T1000 (cell line): Measurements from ENCODE around the gene GPNMB.
"Not testable (repeated sequence)": the region's sequence is repeated elsewhere in the genome, so short reads cannot be mapped to it uniquely, and the experiment has no call there.

Source experiments
- DNase-seq: peaks from one replicate; lab custom pipeline; 2025; ENCODE audit warnings: mixed read lengths; lab: John Stamatoyannopoulos, UW

GPNMB gene

DNA sequence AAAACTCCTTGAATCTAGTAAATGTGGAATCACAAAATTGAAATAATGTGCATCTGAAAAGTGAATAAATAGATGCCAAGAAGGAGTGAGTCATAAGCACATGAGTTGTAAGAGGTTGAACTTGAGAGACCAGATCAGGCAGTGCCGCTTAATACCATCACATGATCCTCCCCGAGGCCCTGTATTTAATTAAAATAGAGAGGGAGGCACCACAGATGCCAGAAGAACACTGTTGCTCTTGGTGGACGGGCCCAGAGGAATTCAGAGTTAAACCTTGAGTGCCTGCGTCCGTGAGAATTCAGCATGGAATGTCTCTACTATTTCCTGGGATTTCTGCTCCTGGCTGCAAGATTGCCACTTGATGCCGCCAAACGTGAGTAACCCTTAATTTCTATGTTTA lies at the start of gene GPNMB:
Gene GPNMB (plus strand): TSS at position 221 of the 400 bp plus-strand sequence. CDS start 83 bp downstream, at position 304.
- DNase-seq: peak; percentile 9

- not testable (repeated sequence) for DNase-seq
Measured at GRCh38 chr7:23197745-23198144, 48.8 kb upstream of the GPNMB start.

- DNase-seq: no peak
Measured at GRCh38 chr7:23200331-23200730, 46.2 kb upstream of the GPNMB start.

- DNase-seq: no peak
Measured at GRCh38 chr7:23204241-23204640, 42.3 kb upstream of the GPNMB start.

- DNase-seq: no peak
Measured at GRCh38 chr7:23205577-23205908, 41.0 kb upstream of the GPNMB start.

- no peak for DNase-seq
Measured at GRCh38 chr7:23205909-23206767, 40.4 kb upstream of the GPNMB start.

DNA sequence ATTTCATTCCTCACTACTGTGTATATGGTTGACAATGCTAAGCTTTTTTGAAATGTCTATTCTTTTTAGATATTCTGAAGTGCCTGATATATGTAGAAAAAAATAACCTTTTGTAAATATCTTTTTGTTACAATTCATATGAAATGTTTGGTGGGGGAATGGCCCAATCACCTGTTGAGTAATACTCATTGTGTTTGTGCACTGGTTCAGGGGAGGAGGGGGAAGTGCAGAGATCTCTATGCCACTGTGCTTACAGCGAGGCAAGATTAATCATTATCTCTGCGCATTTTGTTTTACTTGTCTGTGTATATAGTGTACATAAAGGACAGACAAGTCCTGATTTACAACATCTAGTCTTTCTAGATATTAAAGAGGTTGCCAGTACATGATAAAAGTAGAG lies 39.6 kb upstream of the GPNMB start:
- DNase-seq: no peak

- DNase-seq: no peak
Measured at GRCh38 chr7:23207884-23208283, 38.7 kb upstream of the GPNMB start.

- DNase-seq: no peak
Measured at GRCh38 chr7:23208316-23208715, 38.3 kb upstream of the GPNMB start.

- no peak for DNase-seq
Measured at GRCh38 chr7:23210506-23210905, 36.1 kb upstream of the GPNMB start.

DNA sequence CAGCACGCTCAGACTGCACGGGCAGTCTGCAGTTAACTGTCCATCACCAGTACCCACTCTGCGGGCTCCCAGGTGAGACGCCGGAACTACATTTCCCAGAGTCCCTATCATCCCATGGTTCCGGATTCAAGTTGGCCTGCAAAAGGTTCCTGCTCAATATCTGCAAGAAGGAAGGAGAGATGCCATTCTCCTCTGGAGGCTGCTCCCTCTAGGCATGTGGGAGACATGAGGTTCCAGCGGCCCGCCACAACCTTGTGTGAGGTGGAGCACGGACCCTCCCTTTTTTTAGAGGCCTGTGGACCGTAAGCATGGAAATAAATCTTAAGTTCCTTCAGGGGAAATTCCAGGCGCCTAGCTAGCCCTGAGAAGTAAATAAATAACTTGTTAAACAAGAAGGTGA lies 35.0 kb upstream of the GPNMB start:
- no peak for DNase-seq

- DNase-seq: no peak
Measured at GRCh38 chr7:23212395-23212794, 34.2 kb upstream of the GPNMB start.

GRCh38 chr7:23212841-23213240 lies 33.7 kb upstream of the GPNMB start:
- DNase-seq: no peak

DNA sequence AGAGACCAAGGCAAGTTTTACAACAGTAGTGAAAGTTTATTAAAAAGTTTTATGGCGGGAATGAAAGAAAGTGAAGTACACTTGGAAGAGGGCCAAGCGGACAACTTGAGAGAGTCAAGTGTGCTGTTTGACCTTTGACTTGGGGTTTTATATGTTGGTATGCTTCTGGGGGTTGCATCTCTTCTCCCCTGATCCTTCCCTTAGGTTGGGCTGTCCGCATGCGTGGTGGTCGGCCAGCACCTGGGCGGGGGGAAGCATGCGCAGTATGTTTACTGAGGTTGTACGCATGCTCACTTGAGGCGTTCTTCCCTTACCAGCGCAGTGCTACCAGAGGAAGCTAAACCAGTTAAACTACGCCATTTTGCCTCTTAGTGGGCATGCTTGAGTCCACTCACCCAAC lies 32.8 kb upstream of the GPNMB start:
- no peak for DNase-seq

DNA sequence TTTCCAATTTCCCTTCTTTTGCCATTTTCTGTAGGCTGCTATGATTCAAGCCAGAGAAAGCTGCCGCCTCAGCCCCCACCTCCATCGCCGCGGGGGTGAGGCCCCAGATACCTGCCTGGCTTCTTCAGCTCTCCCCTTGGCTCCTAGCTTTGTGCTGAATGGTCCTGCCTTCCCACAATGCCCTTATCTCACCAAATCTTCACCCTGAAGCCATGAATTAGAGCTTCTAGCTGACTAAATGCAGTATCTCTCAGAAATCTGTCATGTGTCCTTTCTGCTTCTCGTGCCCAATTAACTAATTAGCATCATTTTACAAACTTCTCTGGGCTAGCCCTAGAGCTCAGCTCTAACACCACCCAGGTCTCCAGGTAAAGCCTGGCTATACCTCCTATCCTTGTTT lies 32.2 kb upstream of the GPNMB start:
- DNase-seq: no peak

GRCh38 chr7:23214938-23215337 lies 31.6 kb upstream of the GPNMB start:
- no peak for DNase-seq

GRCh38 chr7:23216021-23216420 lies 30.6 kb upstream of the GPNMB start:
- DNase-seq: no peak

DNA sequence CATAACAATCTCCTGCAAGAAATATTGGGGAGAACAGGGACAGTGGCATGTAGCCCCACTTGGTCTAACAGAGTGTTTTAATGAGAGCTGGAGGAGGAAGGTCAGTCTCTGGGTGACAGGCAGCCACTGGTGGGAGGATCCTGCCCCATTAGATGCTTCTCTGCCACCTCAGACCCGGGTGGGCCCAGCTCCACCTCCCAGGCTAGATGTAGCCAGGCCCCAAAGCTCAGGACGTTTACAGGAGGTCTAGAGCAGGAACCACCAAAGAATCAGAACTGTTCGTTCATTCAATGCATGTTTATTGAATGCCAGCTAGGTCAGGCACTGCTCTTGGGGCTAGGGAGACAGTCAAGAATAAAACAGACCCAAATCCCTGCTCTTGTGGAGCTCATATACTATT lies 28.4 kb upstream of the GPNMB start:
- no peak for DNase-seq

- DNase-seq: no peak
Measured at GRCh38 chr7:23220690-23221305, 25.8 kb upstream of the GPNMB start.

- DNase-seq: no peak
Measured at GRCh38 chr7:23222439-23223030, 24.0 kb upstream of the GPNMB start.

DNA sequence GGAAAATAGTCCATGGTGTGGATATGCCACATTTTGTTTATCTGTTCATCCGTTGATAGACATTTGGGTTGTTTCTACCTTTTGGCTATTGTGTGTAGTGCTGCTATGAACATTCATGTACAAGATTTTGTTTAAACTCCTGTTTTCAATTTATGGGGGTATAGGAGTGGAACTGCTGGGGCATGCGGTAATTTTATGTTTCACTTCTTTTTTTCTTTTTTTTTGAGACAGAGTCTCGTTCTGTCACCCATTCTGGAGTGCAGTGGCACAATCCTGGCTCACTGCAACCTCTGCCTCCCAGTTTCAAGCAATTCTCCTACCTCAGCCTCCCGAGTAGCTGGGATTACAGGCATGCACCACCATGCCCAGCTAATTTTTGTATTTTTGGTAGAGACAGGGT lies 22.2 kb upstream of the GPNMB start:
- DNase-seq: not testable (repeated sequence)

DNA sequence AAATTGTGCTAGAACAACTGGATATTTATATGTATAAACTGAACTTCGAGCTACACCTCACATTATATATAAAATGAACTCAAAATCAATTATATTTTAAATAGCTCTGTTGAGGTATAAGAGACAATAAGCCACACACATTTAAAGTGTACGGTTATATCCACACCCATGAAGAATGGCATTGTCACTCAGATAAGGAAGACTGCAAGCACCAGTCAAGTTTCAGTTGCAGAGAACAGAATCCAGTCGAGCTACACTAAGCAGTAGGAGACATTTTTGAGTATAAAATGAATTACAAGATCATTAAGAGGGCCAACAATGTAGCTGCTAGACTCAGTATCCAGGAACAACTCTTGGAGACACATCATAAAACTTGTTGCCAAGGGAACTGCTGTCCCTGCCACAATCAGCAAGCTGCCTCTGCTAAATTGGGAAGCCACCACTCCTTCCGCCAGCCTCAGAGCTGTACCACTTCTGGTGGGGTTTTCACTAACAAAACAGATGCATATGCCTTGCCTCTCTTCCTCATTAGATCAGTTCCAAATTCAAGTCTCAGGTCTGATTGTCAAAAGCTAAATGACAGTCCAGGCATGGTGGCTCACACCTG lies 19.6 kb upstream of the GPNMB start:
- DNase-seq: no peak

- no peak for DNase-seq
Measured at GRCh38 chr7:23228412-23228811, 18.2 kb upstream of the GPNMB start.
